Neutrophil (primary cell): Measurements from ENCODE around the gene KAT5.
"Not testable (repeated sequence)": the region's sequence is repeated elsewhere in the genome, so short reads cannot be mapped to it uniquely, and the experiment has no call there.

ENCODE experiments used
- H3K27ac ChIP-seq: fragments of 200-600 bp; sonication (generic); 2 replicates; pipeline ENCODE4 v1.5.1; 2016; ENCODE audit warnings: mild to moderate bottlenecking, moderate library complexity
- H3K27me3 ChIP-seq: fragments of 200-600 bp; sonication (generic); 2 replicates; pipeline ENCODE4 v1.6.0; 2016; ENCODE audit warnings: mild to moderate bottlenecking
- H3K36me3 ChIP-seq: fragments of 200-600 bp; sonication (generic); 2 replicates; pipeline ENCODE4 v1.5.1; 2017
- H3K4me1 ChIP-seq, 2 experiments: fragments of 200-600 bp in 1 of 2; sonication (generic) in 1 of 2; 1 replicate in 1 of 2; 2 replicates in 1 of 2; pipeline versions ENCODE4 v1.5.1 to v1.6.1; 2013 to 2016; ENCODE audit warnings: low read depth in 1 of 2, low read length in 1 of 2, mild to moderate bottlenecking in 1 of 2, moderate library complexity in 1 of 2; ENCODE audit not compliant: control insufficient read depth in 1 of 2, insufficient read depth in 1 of 2
- H3K4me3 ChIP-seq, 2 experiments: fragments of 200-600 bp in 1 of 2; sonication (generic) in 1 of 2; 1 replicate in 1 of 2; 2 replicates in 1 of 2; pipeline ENCODE4 v1.5.1; 2013 to 2016; ENCODE audit warnings: low read depth in 1 of 2, low read length in 1 of 2, mild to moderate bottlenecking in 1 of 2, moderate library complexity in 1 of 2
- H3K9me3 ChIP-seq: fragments of 200-600 bp; sonication (generic); 2 replicates; pipeline ENCODE4 v1.5.1; 2016
- CTCF ChIP-seq: fragments of 200-600 bp; sonication (generic); IDR thresholded peaks from 2 replicates; pipeline ENCODE4 v1.5.1; 2016; ENCODE audit warnings: antibody characterized with exemption

The KAT5 gene

GRCh38 chr11:65703846-65704245 lies 8.2 kb upstream of the KAT5 start:
- Histone ChIP-seq H3K27ac (no peak overlapping the region), H3K9me3 (no peaks in the 10 kb centered on the region), H3K27me3 (no peaks in the 10 kb centered on the region), H3K4me1 (peaks cover 3 to 5% of the 10 kb centered on the region in 2 experiments), H3K36me3 (no peaks in the 10 kb centered on the region), H3K4me3 (no peak overlapping the region)
- TF ChIP-seq CTCF: no peak

GRCh38 chr11:65706303-65706763 lies 5.7 kb upstream of the KAT5 start:
- TF ChIP-seq CTCF: peak; percentile 79
- peak overlapping the region in 1 of 2 experiments; percentile 35 for H3K4me3 ChIP-seq
- not testable (repeated sequence) for H3K27ac ChIP-seq, H3K27me3 ChIP-seq, H3K4me1 ChIP-seq, H3K36me3 ChIP-seq, H3K9me3 ChIP-seq

- H3K4me3 ChIP-seq: not testable (repeated sequence)
Measured at GRCh38 chr11:65707002-65707401, 5.0 kb upstream of the KAT5 start.

GRCh38 chr11:65708451-65708850 lies 3.6 kb upstream of the KAT5 start:
- no peaks in the 10 kb centered on the region for H3K27me3 ChIP-seq
- H3K4me3 ChIP-seq: no peak overlapping the region
- peaks cover 12% of the 10 kb centered on the region for H3K36me3 ChIP-seq
- H3K9me3 ChIP-seq: no peaks in the 10 kb centered on the region
- H3K4me1 ChIP-seq: peaks cover 17 to 20% of the 10 kb centered on the region in 2 experiments
- TF ChIP-seq CTCF: no peak
- no peak overlapping the region for H3K27ac ChIP-seq

More at GRCh38 chr11:65707002-65707401, 5.0 kb upstream of the KAT5 start:
- not testable (repeated sequence) for H3K27ac ChIP-seq, H3K36me3 ChIP-seq, H3K27me3 ChIP-seq, H3K9me3 ChIP-seq
- peaks cover 9 to 11% of the 10 kb centered on the region in 2 experiments for H3K4me1 ChIP-seq

GRCh38 chr11:65709661-65710060 lies 2.4 kb upstream of the KAT5 start:
- TF ChIP-seq CTCF: no peak
- Histone ChIP-seq H3K4me3 (no peak overlapping the region), H3K4me1 (peaks cover 17 to 20% of the 10 kb centered on the region in 2 experiments), H3K36me3 (peaks cover 25% of the 10 kb centered on the region), H3K27me3 (no peaks in the 10 kb centered on the region), H3K9me3 (no peaks in the 10 kb centered on the region), H3K27ac (no peak overlapping the region)

GRCh38 chr11:65710421-65710820 lies 1.6 kb upstream of the KAT5 start:
- H3K27ac ChIP-seq: no peak overlapping the region
- H3K9me3 ChIP-seq: no peaks in the 10 kb centered on the region
- peaks cover 17 to 20% of the 10 kb centered on the region in 2 experiments for H3K4me1 ChIP-seq
- no peak for TF ChIP-seq CTCF
- peaks cover 32% of the 10 kb centered on the region for H3K36me3 ChIP-seq
- H3K27me3 ChIP-seq: no peaks in the 10 kb centered on the region
- no peak overlapping the region for H3K4me3 ChIP-seq
